ENCODE measurements around the gene MLLT3. TPM values are rescaled to one million over a fixed set of nuclear protein-coding genes. Genes with fewer than 3 reads are reported as not detected.

Gene MLLT3
- total and polyA plus RNA-seq, 2 of the 13 experiments (the other 11 are each of a cell fraction or from before 2014, with no cell fraction given) = 12.3 to 12.6 TPM

DNA sequence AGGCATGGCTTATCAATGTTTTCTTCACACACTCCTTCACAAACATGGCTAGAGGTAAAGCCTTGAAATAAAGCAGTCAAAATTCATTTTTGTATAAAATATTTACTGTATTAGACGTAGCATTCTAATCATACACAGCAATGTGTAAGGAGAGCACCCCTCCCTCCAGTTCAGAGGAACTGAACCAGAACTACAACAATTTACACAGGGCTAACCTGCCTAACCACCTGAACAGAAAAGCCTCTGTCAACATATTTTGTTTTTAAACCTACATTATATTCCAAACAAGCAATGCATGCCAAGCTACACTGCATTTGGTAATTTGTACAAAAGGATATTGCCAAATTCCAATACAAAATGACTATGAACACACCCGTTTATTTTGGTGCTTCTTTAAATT lies 41.6 kb downstream of the MLLT3 start:
- FAIRE-seq (no peak), DNase-seq (ENCODE audit: low spot score) (no peak), ATAC-seq (no peak)
- Histone ChIP-seq H3K27ac (ENCODE audit: extremely low read length, insufficient read depth, low read length) (no peak overlapping the region), H3K4me1 (ENCODE audit: insufficient read depth, low read length) (peaks cover 16% of the 10 kb centered on the region), H3K9me3 (ENCODE audit: low read length) (no peaks in the 10 kb centered on the region), H3K36me3 (replicated peaks in 1 of 2; ENCODE audit: control insufficient read depth in 1 of 2, insufficient read depth in 2 of 2, low read length in 2 of 2) (no peaks in the 10 kb centered on the region), H3K9ac (ENCODE audit: insufficient read depth, low read depth, low read length) (no peak overlapping the region), H3K4me3 (replicated peaks in 1 of 3; ENCODE audit: insufficient read depth in 1 of 3, low read depth in 2 of 3, low read length in 3 of 3) (no peak overlapping the region), H4K20me1 (ENCODE audit: insufficient read depth, low read length) (no peaks in the 10 kb centered on the region), H3K4me2 (ENCODE audit: low read depth, low read length) (no peak overlapping the region), H3K27me3 (ENCODE audit: control insufficient read depth in 1 of 2, insufficient read depth in 2 of 2, low read length in 2 of 2) (no peaks in the 10 kb centered on the region), H2AFZ (ENCODE audit: low read length) (no peak overlapping the region), H3K79me2 (ENCODE audit: insufficient read depth, low read length) (no peaks in the 10 kb centered on the region)
- in situ Hi-C loops (cut with HindIII; ENCODE audit: extremely low pct_ligation_motif_present, low pct_unique_long_range_greater_than_20kb) = no loop called here
- POLR2A ChIA-PET = no interaction called here
- CTCF ChIA-PET (ENCODE audit: low intra/inter-chr PET ratio, low total read pairs) = no interaction called here
- TF ChIP-seq REST (IDR thresholded peaks at IDR 0.05; ENCODE audit: borderline replicate concordance in 1 of 2, low read depth in 1 of 2, low read length in 2 of 2) = no peak
- no peak for TF ChIP-seq PTBP1 (IDR thresholded peaks at IDR 0.05; ENCODE audit: low read depth, low read length, poor library complexity, severe bottlenecking)
- no peak for TF ChIP-seq ZSCAN20 (CRISPR knock-in tag; IDR thresholded peaks at IDR 0.05; ENCODE audit: borderline replicate concordance)
- TF ChIP-seq KAT8 (CRISPR knock-in tag; IDR thresholded peaks at IDR 0.05) = no peak
- no peak for TF ChIP-seq BCLAF1 (IDR thresholded peaks at IDR 0.05)
- TF ChIP-seq ZNF331 (CRISPR knock-in tag; IDR thresholded peaks at IDR 0.05) = no peak
- no peak for TF ChIP-seq HHEX (CRISPR knock-in tag; IDR thresholded peaks at IDR 0.05)
- TF ChIP-seq TEAD2 (CRISPR knock-in tag; IDR thresholded peaks at IDR 0.05) = no peak
- no peak for TF ChIP-seq THYN1 (CRISPR knock-in tag; IDR thresholded peaks at IDR 0.05; ENCODE audit: borderline replicate concordance, low read depth)
- TF ChIP-seq HINFP (CRISPR knock-in tag; IDR thresholded peaks at IDR 0.05; ENCODE audit: low read depth) = no peak
- no peak for TF ChIP-seq HNRNPLL (IDR thresholded peaks at IDR 0.05; ENCODE audit: low read depth, low read length, poor library complexity, severe bottlenecking)
- no TSS peak for BruUV-seq (replicated peaks)
- intact Hi-C loops (cut with micrococcal nuclease; ENCODE audit: unreplicated experiment) = no loop called here
- 50% methylated on average over 2 of the region's 2 CpGs for WGBS (ENCODE audit: low lambda C conversion rate)

All from HepG2 (cell line).